IPS-NIHi7 (cell line): ENCODE data around the gene SYMPK.
"Not testable (repeated sequence)": the region's sequence is repeated elsewhere in the genome, so short reads cannot be mapped to it uniquely, and the experiment has no call there.

ENCODE experiments used
- DNase-seq: peaks from one replicate; pipeline ENCODE4 v3.0.0; 2012; ENCODE audit warnings: mixed read lengths; ENCODE audit errors: extremely low spot score

Gene SYMPK

GRCh38 chr19:45862564-45863334 is at the start of gene SYMPK:
Gene SYMPK, minus strand, starts transcription at chr19:45863147. Its CDS starts 8,652 bp downstream, at chr19:45854495.
- DNase-seq = peak; percentile 100

GRCh38 chr19:45911291-45911690 is 48.3 kb upstream of the SYMPK start:
- no peak for DNase-seq

- DNase-seq = no peak
Observed at GRCh38 chr19:45908956-45909355, 46.0 kb upstream of the SYMPK start.

- DNase-seq = no peak
Observed at GRCh38 chr19:45906221-45906620, 43.3 kb upstream of the SYMPK start.

GRCh38 chr19:45905011-45905410 is 42.1 kb upstream of the SYMPK start:
- DNase-seq = no peak

GRCh38 chr19:45902651-45903625 is 40.0 kb upstream of the SYMPK start:
- peak; percentile 100 for DNase-seq

GRCh38 chr19:45901912-45902650 is 39.1 kb upstream of the SYMPK start, which contains the start of gene MYPOP:
Gene MYPOP, minus strand, starts transcription at chr19:45902613. Its CDS starts 840 bp downstream, at chr19:45901773.
- DNase-seq = no peak

- DNase-seq = no peak
Observed at GRCh38 chr19:45901432-45901911, 38.5 kb upstream of the SYMPK start.

- DNase-seq = no peak
Observed at GRCh38 chr19:45900738-45901431, 37.9 kb upstream of the SYMPK start.

GRCh38 chr19:45899919-45900589 is 37.1 kb upstream of the SYMPK start:
- no peak for DNase-seq

- no peak for DNase-seq
Observed at GRCh38 chr19:45899253-45899652, 36.3 kb upstream of the SYMPK start.

GRCh38 chr19:45897261-45897812 is 34.4 kb upstream of the SYMPK start:
- DNase-seq = no peak

GRCh38 chr19:45895983-45896599 is 33.1 kb upstream of the SYMPK start:
- not testable (repeated sequence) for DNase-seq

- DNase-seq = no peak
Observed at GRCh38 chr19:45895519-45895972, 32.6 kb upstream of the SYMPK start.

- no peak for DNase-seq
Observed at GRCh38 chr19:45890877-45891276, 27.9 kb upstream of the SYMPK start.

GRCh38 chr19:45889210-45889885 is 26.4 kb upstream of the SYMPK start:
- no peak for DNase-seq

GRCh38 chr19:45887200-45887710 is 24.3 kb upstream of the SYMPK start:
- DNase-seq = no peak

- peak; percentile 90 for DNase-seq
Observed at GRCh38 chr19:45886427-45887199, 23.7 kb upstream of the SYMPK start.
